GM19328 (cell line): ENCODE results near the gene CDK5R1.

Source experiments
- ATAC-seq: cut with Tn5 transposase; IDR thresholded peaks from one replicate; pipeline ENCODE4 v1.9.1; 2021; ENCODE audit warnings: mild to moderate bottlenecking, moderate library complexity; ENCODE audit not compliant: unreplicated experiment

The CDK5R1 gene

DNA sequence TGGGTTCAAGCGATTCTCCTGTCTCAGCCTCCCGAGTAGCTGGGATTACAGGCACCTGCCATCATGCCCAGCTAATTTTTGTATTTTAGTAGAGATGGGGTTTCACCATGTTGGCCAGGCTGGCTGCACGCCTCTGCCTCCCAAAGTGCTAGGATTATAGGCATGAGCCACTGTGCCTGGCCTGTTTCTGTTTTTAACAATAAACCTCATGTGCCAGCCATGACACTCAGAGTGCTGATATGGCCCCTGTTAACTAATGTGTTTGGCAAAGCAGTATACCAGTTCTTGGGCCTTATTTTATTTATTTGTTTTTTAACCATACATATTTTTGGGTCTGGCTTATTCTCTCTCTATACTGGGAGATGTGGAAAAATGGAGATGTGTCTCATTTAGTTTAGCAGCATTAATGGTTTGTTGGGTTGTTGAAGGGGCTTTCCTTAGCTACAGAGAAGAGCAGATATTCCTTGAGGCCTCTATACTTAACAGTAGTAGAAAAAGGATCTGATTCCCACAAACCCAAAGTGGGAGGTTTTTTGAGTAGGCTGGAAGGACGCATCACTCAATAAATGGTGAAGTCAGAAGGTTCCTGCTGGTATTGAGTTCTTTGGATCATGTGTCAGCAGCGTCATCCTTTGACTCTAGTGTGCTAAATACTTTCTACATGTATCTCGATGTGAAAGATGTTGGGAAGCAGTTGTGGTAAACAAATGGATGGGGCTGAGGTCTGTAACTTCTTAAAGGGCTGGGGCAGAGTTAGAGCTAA lies 16.2 kb upstream of the CDK5R1 start:
- ATAC-seq: no peak

DNA sequence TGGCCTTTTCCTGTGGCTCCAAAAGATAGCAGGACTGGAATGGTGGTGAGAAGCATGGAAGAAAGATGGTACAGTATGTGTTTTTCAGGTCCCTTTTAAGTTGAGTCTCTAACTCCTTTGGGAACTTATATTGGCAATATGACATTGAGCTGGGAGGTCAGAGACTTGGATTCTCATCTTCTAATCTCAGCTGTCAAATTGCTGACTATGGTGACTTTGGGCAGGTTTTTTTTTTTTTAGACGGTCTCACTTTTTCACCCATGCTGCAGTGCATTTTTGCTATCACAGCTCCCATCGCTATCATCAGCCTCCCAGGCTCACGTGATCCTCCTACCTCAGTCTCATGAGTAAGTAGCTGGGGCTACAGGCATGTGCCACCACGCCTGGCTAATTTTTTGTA lies 15.1 kb upstream of the CDK5R1 start:
- no peak for ATAC-seq

DNA sequence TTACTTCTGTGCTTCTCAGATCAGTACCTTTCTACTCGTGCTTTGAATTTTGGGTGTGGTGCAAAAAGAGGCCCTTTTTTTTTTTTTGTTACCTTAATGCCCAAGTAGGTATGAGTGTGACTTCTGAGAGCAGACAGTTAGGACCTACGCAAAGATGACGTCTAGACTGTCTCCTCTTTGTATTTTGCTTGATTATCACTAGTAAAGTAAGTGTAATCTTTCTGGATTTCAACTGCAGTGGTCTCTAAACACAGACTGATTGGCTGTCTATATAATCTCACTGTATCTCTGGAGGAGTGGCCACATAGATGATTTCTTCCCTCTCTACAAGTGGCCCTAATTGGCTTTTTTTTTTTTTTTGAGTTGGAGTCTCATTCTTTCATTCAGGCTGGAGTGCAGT lies 11.5 kb upstream of the CDK5R1 start:
- ATAC-seq: no peak

DNA sequence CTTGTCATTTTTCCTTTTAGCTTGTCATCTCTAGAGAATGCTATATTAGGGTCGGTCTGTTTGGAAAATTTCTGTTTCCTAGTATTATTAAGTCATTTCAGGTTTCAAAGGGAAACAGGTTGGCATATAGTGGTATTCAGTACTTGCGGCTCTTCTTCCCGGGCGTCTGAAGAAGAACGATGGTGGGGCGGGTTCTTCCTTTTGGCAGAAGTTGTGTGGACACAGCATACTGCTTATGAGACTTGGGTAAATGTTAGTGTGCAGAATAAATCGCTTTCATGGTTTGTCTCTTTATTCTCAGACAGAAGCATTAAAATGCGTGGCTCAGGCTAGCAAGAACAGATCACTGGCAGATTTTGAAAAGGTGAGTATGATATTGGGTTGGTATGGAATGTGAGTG lies 9.6 kb upstream of the CDK5R1 start:
- no peak for ATAC-seq

DNA sequence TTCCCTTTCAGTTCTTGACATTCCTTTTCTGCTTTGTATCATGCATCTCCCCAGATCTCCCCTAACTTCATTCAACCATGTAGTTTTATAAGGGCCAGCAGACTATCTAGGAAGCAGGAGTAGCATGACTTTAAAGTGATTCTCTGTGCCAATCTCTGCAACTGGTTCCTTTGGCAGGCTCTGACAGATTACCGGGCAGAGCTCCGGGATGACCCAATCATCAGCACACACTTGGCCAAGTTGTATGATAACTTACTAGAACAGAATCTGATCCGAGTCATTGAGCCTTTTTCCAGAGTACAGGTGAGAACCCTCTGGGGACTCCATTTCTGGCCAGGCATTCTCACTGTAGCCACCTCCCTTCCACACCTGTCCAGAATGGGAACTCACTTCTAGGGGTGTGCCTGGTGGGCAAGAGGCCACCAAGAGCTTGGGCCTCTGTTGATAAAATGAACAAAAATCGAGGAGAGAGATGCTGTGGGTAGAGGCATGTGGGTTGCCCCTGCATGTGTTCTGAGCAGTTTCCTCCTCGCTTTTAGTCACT lies 7.6 kb upstream of the CDK5R1 start:
- no peak for ATAC-seq

DNA sequence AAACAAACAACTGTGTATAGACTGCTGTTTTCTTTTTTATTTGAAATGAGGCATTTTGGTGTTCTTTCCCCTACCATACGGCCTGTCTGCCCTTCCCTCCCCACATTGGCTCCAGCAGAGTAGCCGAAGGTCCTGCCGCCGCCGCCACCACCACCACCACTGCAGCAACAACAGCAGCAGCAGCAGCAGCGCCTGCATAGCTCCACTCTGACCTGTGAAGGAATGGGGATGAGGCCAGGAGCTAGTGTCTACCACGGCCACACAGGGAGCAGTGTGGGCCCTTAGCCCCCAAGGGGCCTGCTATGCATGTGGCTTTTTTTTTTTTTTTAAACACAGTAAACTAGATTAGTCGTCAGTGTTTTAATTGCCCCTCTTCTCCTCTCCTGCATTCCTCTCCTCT lies 5.6 kb upstream of the CDK5R1 start:
- no peak for ATAC-seq

DNA sequence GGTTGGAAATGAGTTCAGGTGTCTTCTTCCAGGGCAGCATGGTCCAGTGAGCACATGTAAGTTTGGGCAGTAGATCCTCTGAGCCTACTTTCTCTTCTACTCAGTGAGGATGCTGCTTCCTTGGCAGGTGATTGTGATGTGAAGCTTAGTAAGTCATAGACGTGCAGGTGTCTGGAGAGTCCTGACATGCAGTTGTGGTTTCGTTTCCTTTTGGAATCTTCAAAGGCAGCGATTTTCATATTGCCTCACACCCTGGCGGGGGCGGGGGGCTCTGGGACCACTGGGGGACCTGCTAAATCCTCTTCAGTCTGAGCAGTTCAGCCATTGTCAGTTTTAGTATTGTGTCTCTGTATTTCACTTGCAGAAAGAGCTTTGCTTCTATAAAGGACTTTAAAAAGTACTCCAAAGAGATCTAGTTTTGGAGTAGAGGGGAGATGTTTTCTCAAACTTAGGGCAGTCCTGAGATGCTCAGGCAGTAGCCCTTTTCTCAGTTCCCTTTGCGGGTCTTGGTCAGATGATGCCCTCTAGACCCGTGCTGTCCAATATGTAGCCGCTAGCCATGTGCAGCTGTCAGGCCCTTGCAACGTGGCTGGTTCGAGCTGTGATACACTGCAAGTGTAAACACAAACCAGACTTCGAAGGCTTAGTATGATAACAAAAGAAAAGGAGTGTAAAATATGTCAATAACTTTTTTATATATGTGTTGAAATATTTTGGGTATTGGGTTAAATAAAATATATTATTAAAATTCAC lies 4.0 kb upstream of the CDK5R1 start:
- ATAC-seq: no peak

DNA sequence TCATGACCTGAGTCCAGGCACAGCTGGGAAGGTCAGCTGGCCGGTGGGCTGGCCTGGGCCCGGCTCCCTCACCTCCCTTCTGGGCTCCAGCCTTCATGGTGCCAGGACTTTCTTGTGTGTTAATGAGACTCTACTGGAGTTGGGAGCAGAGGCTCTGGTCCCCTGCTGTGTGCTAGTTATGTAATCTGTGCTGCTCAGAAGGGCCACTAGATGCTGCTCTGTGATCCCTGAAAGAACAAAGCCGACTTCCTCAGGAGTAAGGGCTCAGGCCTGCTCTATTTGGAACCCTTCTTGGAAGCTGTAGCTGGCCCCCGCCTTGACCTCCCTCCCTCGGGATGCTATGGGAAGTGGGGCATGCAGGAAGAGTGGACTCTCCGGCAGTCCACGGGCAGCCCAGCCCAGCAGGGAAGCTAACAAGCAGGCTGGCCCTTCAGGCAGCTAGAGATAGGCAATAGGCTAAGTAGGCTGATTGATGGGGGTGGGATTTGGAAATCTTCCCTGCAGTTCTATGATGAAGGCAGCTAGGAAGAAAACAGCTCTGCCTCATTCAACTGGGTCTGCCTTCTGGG lies 3.3 kb upstream of the CDK5R1 start:
- ATAC-seq: no peak

DNA sequence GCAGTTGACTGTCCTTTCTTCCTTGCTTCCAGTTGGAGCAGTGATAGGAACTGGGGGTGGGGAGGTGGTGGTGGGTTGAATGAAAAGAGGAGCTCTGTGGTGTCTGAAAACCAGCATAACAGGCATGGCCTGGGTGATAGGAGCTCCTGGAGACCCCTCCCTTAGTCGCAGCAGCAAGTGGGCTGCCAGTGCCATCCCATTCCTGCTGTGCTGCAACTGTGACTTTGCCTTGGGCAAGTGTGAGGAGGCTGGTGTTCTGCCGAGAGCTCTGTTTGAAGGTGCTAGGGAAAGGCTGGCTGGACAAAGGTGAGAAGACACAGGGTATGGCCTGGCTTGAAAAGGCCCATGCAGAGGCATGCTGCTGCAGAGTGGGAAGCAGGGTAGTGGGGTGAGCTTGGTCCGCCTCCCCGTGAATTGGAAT lies 2.7 kb upstream of the CDK5R1 start:
- no peak for ATAC-seq

DNA sequence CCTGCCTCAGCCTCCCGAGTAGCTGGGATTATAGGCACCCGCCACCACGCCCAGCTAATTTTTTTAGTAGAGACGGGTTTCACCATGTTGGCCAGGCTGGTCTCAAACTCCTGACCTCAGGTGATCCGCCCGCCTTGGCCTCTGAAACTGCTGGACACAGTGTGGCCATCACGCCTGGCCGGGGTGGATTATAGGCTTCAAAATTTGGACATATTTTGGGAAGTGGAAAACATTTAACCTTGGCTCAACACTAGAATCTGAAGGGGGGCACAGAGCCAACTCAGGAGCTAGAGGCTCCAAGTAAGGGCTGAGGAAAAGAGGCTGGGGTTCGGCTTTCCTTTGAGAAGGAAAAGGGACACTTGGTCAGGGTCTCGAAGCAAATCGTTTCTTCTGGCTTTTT lies 2.2 kb upstream of the CDK5R1 start:
- ATAC-seq: no peak

DNA sequence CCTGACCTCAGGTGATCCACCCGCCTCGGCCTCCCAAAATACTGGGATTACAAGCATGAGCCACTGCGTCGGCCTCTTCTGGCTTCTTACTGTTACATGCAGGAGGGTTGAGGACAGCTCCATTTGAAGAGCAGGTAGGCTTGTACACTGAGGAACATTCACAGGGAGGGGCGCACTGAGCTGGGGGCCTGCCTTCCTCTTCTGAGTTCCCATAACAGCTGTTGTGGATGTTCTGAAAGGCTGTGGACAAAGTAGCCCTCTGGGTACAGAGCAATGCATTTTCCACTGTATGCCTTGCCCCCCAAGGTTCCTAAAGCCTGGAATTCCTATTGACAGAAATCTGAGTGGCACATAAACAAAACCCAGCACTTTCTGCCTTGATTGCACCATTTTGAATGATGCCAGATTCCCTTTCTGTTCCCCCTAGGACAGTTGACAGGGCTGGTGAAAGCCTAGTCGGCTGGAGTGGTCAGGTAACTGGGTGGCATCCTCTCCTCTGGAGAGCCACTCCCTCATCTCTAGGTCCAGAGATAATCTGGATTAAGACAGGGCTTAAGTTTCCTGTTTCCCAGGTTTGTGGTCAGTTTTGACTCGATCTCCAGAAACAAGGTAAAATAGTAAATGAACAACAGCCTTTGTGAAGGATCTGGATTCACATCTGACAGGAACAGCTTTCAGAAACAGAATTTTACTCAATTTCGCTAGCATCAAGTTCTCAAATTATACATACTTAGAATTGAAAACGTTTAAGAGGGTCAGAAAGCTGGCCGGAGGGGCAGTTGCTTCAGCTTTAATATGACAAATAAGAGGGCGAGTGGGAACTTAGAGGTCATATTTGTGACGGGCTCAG lies 1.3 kb upstream of the CDK5R1 start:
- no peak for ATAC-seq

DNA sequence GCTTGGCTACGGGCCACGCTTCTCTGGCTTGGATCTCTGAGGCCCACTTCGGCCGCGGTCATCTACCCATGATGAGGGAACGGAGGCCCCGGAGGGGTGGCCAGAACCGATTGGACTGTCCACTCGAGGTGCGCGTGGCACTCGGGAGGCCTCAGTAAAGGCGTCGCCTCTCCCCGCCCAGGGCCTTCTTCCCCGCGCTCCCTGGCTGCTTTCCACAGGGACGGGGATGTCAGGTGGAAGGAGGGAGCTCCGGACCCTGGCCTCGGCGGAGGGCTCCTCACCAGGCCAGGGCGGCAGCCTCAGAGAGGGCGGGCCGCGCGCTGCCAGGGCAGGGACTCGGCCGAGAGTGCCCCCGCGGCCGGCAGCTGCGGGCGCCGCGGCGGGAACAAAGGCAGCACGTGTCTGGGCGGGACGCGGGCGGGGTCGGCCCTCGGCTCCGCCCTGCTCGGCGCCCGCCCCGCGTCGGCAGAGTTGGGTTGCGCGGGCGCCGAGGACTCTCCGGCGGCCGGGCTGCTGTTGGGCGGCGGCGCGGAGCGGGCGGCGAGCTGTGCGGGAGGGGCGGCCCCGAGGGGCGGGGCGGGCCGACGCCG lies 587 bp upstream of the CDK5R1 start:
- ATAC-seq: peak; percentile 42

DNA sequence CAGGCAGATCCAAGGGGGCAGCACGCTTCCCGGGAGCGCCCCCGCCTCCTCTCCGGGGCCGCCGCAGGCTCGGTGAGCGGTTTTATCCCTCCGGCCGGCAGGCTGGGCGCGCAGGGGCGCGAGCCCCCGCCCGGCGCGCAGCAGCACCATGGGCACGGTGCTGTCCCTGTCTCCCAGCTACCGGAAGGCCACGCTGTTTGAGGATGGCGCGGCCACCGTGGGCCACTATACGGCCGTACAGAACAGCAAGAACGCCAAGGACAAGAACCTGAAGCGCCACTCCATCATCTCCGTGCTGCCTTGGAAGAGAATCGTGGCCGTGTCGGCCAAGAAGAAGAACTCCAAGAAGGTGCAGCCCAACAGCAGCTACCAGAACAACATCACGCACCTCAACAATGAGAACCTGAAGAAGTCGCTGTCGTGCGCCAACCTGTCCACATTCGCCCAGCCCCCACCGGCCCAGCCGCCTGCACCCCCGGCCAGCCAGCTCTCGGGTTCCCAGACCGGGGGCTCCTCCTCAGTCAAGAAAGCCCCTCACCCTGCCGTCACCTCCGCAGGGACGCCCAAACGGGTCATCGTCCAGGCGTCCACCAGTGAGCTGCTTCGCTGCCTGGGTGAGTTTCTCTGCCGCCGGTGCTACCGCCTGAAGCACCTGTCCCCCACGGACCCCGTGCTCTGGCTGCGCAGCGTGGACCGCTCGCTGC lies 832 bp downstream of the CDK5R1 start:
- ATAC-seq: no peak

DNA sequence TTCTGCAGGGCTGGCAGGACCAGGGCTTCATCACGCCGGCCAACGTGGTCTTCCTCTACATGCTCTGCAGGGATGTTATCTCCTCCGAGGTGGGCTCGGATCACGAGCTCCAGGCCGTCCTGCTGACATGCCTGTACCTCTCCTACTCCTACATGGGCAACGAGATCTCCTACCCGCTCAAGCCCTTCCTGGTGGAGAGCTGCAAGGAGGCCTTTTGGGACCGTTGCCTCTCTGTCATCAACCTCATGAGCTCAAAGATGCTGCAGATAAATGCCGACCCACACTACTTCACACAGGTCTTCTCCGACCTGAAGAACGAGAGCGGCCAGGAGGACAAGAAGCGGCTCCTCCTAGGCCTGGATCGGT lies 1.4 kb downstream of the CDK5R1 start:
- ATAC-seq: no peak

DNA sequence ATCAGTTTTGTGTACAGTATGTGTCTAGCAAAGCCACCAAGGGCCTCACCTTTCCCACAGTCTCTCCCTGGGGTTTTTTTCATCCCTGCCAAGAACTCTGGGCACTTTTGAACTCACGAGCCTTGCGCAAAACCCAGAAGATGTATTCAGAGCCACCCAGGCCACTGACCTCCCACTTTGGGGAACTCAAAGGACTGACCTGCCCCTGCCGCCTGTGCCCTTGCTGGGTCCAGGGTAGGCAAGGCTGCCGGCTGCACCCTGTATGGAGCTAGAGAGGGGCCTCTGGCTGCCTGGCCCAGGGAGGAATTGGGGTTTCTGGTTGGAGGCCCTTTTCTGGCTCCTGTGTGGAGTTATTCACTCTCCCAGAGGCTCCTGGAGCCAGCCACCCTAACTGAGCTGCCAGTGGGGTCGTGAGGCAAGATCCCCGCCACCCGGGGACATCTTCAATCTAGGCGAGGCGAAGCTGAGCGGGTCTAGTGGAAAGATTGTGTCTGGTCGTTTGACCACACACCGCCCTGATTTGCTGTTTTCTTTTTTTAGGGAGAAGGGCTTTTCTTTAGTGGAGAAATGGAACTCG lies 1.9 kb downstream of the CDK5R1 start:
- ATAC-seq: no peak

DNA sequence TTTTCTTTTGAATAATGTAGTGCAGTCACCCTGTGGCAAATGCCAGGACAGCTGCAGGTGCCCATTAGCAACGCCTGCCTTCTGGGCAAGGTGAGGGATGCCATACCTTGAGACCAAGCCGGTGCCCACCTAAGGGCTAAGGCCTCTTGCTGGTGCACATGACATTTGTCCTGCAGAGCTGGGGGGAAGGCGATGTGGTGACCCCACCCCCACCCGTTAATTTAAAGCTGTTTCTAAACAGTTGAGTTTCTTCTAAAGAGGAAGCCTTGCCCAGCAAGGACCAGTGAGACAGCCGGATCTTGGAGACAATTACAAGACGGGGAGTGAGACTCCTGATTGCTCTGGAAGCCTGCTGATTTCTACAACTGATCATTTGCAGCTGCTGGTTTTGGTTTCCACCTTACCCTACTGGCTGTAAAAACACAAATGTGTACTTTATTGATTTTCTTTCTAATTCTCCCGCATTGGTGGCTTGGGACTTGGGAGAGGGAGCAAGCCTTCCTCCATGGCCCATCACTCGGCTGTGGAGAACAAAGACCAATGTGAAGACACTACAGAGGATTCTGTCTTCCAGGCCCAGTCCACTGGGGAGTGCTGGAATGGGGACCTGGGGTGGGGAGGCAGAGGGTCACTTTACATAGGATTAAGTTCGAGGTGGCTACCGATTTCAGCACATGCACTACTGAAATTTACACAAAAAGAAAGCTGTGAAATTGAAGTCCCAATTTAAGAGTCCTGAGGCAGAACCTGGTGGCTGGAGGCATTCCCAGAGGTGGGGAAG lies 2.7 kb downstream of the CDK5R1 start:
- no peak for ATAC-seq

DNA sequence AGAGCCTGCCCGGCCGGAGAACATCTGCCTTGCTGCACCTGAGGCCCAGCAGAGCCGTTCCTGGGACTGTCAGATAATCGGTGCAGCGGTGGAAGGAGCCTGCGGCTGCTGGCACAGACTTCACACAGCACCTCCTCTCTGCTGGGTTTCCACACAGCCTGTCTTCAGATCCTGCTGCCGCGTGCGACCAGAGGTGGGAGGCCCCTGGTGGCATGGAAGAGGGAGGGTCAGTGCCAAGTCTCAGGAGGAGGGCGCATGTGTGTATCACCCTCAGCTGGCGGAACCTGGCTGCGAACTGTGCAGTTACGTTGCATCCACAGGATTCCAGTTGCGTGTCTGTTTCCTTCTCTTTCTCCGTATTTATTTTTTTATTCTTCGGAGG lies 3.3 kb downstream of the CDK5R1 start:
- no peak for ATAC-seq

DNA sequence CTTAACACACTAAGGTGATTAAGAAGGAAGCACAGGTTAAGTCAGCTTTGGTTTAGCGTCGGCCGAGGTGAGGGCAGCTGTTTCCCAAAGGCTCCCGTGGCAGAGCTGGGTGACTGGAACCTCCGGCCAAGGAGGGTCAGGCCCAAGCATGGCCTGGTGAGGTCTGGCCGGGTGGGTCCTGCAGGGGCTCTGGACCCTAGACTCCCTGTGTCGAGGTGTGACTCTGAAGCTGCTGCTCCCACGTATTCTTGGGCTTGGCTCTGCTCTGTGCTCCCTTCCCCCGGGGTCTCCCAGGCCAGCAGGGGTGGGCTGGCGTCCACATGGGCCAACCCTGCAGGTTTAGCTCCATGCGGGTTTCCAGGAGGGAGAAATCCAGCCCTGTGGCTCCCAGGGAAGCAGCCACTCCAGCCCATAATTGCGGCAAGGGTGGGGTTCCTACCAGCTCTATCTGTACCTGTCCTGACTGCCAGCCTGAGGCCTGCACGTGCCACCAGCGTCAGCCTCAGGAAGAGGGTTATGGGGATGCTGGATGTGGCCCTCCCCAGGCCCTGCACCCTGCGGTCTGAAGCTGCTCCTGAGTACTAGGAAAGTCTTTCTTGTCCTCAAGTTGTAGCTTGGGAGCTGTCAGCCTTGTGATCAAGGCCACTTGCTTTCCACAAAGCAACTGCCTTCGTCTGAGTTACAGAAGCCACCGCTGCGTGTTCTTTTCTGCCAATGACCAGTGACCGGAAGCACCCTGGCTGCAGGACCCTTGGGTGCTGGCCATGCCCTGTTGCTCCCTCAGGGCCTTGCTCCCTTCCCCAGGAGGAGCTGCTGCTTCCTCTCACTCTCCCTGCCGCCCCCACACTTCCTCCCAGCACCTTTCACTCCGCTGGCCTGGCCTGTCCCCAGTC lies 4.8 kb downstream of the CDK5R1 start:
- ATAC-seq: no peak
